Uterus (tissue), 4 donors: Measurements from ENCODE around the gene WWOX. TPM values are rescaled to one million over a fixed set of nuclear protein-coding genes. Genes with fewer than 3 reads are reported as not detected.
"Not testable (repeated sequence)": the region's sequence is repeated elsewhere in the genome, so short reads cannot be mapped to it uniquely, and the experiment has no call there.

Experiments
- DNase-seq, 2 donors: peaks; one replicate each; pipeline ENCODE4 v3.0.0-alpha.2; 2019 to 2020
- H3K27ac ChIP-seq, 2 donors: fragments of 200-600 bp; sonication (generic); 1 replicate in 1 of 2; 2 replicates in 1 of 2; pipeline ENCODE4 v1.5.1; 2016 to 2018
- H3K27me3 ChIP-seq, 2 donors: fragments of 200-600 bp; sonication (generic); one replicate each; pipeline ENCODE4 v1.5.1; 2018 to 2019; ENCODE audit warnings: control low read depth in 1 of 2
- H3K36me3 ChIP-seq, 2 donors: fragments of 200-600 bp; sonication (generic); one replicate each; pipeline ENCODE4 v1.5.1; 2019; ENCODE audit warnings: control low read depth in 1 of 2
- H3K4me1 ChIP-seq, 2 donors: fragments of 200-600 bp; sonication (generic); one replicate each; pipeline ENCODE4 v1.5.1; 2018 to 2019; ENCODE audit warnings: control low read depth in 1 of 2
- H3K4me3 ChIP-seq, 2 donors: fragments of 200-600 bp; sonication (generic); 1 replicate in 1 of 2; 2 replicates in 1 of 2; pipeline ENCODE4 v1.5.1; 2018 to 2019; ENCODE audit warnings: mild to moderate bottlenecking in 1 of 2
- H3K9me3 ChIP-seq, 2 donors: fragments of 200-600 bp; sonication (generic); one replicate each; pipeline ENCODE4 v1.5.1; 2019; ENCODE audit warnings: control low read depth in 1 of 2
- CTCF ChIP-seq, 4 experiments: fragments of 200-600 bp in 2 of 4; fragments of 450-650 bp in 2 of 4; sonication (generic) in 2 of 4; IDR thresholded peaks; one replicate each; pipeline ENCODE4 v1.5.1; 2016 to 2019; ENCODE audit warnings: antibody characterized with exemption in 4 of 4, mild to moderate bottlenecking in 2 of 4, moderate library complexity in 1 of 4
- POLR2A ChIP-seq, 2 donors: fragments of 450-650 bp; IDR thresholded peaks; one replicate each; pipeline ENCODE4 v1.6.1; 2016; ENCODE audit warnings: antibody characterized with exemption in 2 of 2, mild to moderate bottlenecking in 1 of 2, moderate library complexity in 1 of 2
- intact Hi-C: fragments of 100-400 bp; cut with DNase I; formaldehyde crosslinking; loops from one replicate; pipeline ENCODE4 v1.15.1; 2023; ENCODE audit warnings: low total_unique reads
- total RNA-seq, 4 donors: library from RNA; depleted of rRNA in 3 of 4; stranded (reverse); fragments of >200 nt in 3 of 4; gene quantifications; one replicate each; pipeline versions ENCODE4 v1.1.0 to v1.2.4, GENCODE V29; 2014 to 2023
- donor health status: DM: yes; HTN: yes; CAD: no.

WWOX gene
- total RNA-seq, 4 donors from 2014 or later: 34.1 to 99.9 (median 55.8) TPM

- Histone ChIP-seq H3K4me3 (no peak overlapping the region), H3K27ac (no peak overlapping the region), H3K4me1 (peaks cover 7 to 9% of the 10 kb centered on the region in 2 donors), H3K27me3 (no peaks in the 10 kb centered on the region), H3K9me3 (no peaks in the 10 kb centered on the region), H3K36me3 (no peaks in the 10 kb centered on the region)
- DNase-seq: no peak
- intact Hi-C loops: no loop called here
- no peak for TF ChIP-seq POLR2A (IDR thresholded peaks at IDR 0.05)
- no peak for TF ChIP-seq CTCF (IDR thresholded peaks at IDR 0.05)
Observed at GRCh38 chr16:79247386-79247785, 1147.9 kb downstream of the WWOX start.

- intact Hi-C loops: no loop called here
- Histone ChIP-seq H3K4me1 (peaks cover 9 to 10% of the 10 kb centered on the region in 2 donors), H3K27me3 (no peaks in the 10 kb centered on the region), H3K36me3 (no peaks in the 10 kb centered on the region), H3K27ac (peak overlapping the region; percentile 68 to 73), H3K9me3 (no peaks in the 10 kb centered on the region), H3K4me3 (no peak overlapping the region)
- DNase-seq: no peak
- TF ChIP-seq POLR2A (IDR thresholded peaks at IDR 0.05): no peak
- TF ChIP-seq CTCF (IDR thresholded peaks at IDR 0.05): no peak
Observed at GRCh38 chr16:79248351-79248750, 1148.9 kb downstream of the WWOX start.

GRCh38 chr16:79250502-79251098 lies 1151.1 kb downstream of the WWOX start:
- DNase-seq: no peak
- Histone ChIP-seq H3K36me3 (no peaks in the 10 kb centered on the region), H3K4me3 (no peak overlapping the region), H3K4me1 (peaks cover 9 to 16% of the 10 kb centered on the region in 2 donors), H3K9me3 (no peaks in the 10 kb centered on the region), H3K27ac (peak overlapping the region; percentile 68 to 73), H3K27me3 (no peaks in the 10 kb centered on the region)
- no peak for TF ChIP-seq POLR2A (IDR thresholded peaks at IDR 0.05)
- no peak for TF ChIP-seq CTCF (IDR thresholded peaks at IDR 0.05)
- intact Hi-C loops: no loop called here

GRCh38 chr16:79253100-79253631 lies 1153.7 kb downstream of the WWOX start:
- Histone ChIP-seq H3K36me3 (no peaks in the 10 kb centered on the region), H3K27me3 (no peaks in the 10 kb centered on the region), H3K9me3 (no peaks in the 10 kb centered on the region), H3K4me3 (no peak overlapping the region), H3K4me1 (peaks cover 9 to 14% of the 10 kb centered on the region in 2 donors), H3K27ac (peak overlapping the region; percentile 44 to 59)
- DNase-seq: peak; percentile 64 to 67
- intact Hi-C loops: no loop called here
- TF ChIP-seq CTCF (IDR thresholded peaks at IDR 0.05) (no peak), POLR2A (IDR thresholded peaks at IDR 0.05) (no peak)

- Histone ChIP-seq H3K4me1 (peaks cover 0 to 9% of the 10 kb centered on the region in 2 donors), H3K36me3 (no peaks in the 10 kb centered on the region), H3K9me3 (no peaks in the 10 kb centered on the region), H3K4me3 (no peak overlapping the region), H3K27me3 (no peaks in the 10 kb centered on the region), H3K27ac (no peak overlapping the region)
- TF ChIP-seq POLR2A (IDR thresholded peaks at IDR 0.05) (no peak), CTCF (IDR thresholded peaks at IDR 0.05) (no peak)
- intact Hi-C loops: no loop called here
- no peak for DNase-seq
Observed at GRCh38 chr16:79257953-79258490, 1158.6 kb downstream of the WWOX start.

GRCh38 chr16:79260890-79261289 lies 1161.4 kb downstream of the WWOX start:
- H3K4me3 ChIP-seq, H3K4me1 ChIP-seq, intact Hi-C loops, DNase-seq, H3K9me3 ChIP-seq, H3K36me3 ChIP-seq, H3K27ac ChIP-seq, H3K27me3 ChIP-seq: not testable (repeated sequence)
